ENCODE measurements around the gene BCLAF1. TPM values are rescaled to one million over a fixed set of nuclear protein-coding genes. Genes with fewer than 3 reads are reported as not detected.

Gene BCLAF1
- total and polyA plus RNA-seq, 7 donors, result 17.6 to 139 (median 78.0) TPM

DNA sequence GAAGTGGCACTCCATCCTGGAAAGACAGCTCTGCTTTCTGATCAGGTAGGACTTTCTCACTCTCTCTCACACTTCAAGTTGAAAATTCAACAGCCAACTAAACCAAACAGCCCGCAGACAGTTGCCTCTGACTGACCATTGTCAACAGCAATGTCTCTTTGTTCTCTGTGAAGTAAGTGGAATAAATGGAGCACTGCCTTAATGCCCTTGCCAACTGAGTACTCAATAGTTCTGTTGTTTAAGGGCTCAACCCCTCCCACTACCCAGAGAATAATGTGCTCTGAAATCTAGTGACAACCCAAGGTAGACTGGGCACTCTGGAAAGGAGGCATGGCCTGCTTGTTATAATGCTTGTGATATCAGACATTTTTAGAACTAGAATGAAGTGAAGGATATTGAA lies 16.8 kb upstream of the BCLAF1 start:
- no peak for DNase-seq
- no peaks in the 10 kb centered on the region for H3K36me3 ChIP-seq
- no peak overlapping the region for H3K4me3 ChIP-seq
- no peak overlapping the region for H3K27ac ChIP-seq
- intact Hi-C loops (cut with DNase I), result no loop called here
- TF ChIP-seq POLR2AphosphoS5 (IDR thresholded peaks at IDR 0.05) (no peak), EP300 (IDR thresholded peaks at IDR 0.05) (no peak), POLR2A (IDR thresholded peaks at IDR 0.05) (no peak)
- TF ChIP-seq, protein P1, sequence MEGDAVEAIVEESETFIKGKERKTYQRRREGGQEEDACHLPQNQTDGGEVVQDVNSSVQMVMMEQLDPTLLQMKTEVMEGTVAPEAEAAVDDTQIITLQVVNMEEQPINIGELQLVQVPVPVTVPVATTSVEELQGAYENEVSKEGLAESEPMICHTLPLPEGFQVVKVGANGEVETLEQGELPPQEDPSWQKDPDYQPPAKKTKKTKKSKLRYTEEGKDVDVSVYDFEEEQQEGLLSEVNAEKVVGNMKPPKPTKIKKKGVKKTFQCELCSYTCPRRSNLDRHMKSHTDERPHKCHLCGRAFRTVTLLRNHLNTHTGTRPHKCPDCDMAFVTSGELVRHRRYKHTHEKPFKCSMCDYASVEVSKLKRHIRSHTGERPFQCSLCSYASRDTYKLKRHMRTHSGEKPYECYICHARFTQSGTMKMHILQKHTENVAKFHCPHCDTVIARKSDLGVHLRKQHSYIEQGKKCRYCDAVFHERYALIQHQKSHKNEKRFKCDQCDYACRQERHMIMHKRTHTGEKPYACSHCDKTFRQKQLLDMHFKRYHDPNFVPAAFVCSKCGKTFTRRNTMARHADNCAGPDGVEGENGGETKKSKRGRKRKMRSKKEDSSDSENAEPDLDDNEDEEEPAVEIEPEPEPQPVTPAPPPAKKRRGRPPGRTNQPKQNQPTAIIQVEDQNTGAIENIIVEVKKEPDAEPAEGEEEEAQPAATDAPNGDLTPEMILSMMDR (IDR thresholded peaks at IDR 0.05), result no peak
- H3K4me1 ChIP-seq, result no peaks in the 10 kb centered on the region
- 66 to 91% methylated on average over 1 of the region's 1 CpG for WGBS, 2 donors
- no peaks in the 10 kb centered on the region for H3K9me3 ChIP-seq
- no peaks in the 10 kb centered on the region for H3K27me3 ChIP-seq

DNA sequence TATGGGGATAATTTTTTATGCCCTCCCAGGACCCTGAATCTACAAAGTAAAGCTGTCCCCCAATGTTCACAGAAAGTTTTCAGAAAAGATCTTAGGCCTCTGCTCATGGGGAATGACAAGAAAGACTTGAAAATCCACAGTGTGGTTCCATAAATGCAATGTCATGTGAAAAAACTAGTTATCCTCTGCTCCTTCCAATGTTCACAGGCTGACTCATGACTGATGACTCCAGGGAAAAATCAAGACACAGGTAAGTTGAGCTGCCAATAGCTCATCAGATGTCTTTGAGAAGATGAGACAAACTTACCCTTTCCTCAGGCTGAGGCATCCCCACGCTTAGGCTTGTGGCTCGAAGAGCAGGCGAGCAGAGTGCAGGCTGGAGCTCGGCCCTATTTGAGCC lies 14.8 kb upstream of the BCLAF1 start:
- Histone ChIP-seq H3K4me3 (no peak overlapping the region), H3K27me3 (no peaks in the 10 kb centered on the region), H3K4me1 (no peaks in the 10 kb centered on the region), H3K36me3 (no peaks in the 10 kb centered on the region), H3K9me3 (no peaks in the 10 kb centered on the region), H3K27ac (no peak overlapping the region)
- TF ChIP-seq, protein P1 (IDR thresholded peaks at IDR 0.05), result no peak
- TF ChIP-seq POLR2AphosphoS5 (IDR thresholded peaks at IDR 0.05), result no peak
- no peak for TF ChIP-seq POLR2A (IDR thresholded peaks at IDR 0.05)
- no peak for TF ChIP-seq EP300 (IDR thresholded peaks at IDR 0.05)
- no peak for DNase-seq
- intact Hi-C loops (cut with DNase I), result no loop called here
- WGBS, 2 donors, result 94 to 97% methylated on average over 4 of the region's 4 CpGs

GRCh38 chr6:136303516-136303915 lies 13.9 kb upstream of the BCLAF1 start:
- Histone ChIP-seq H3K36me3 (no peaks in the 10 kb centered on the region), H3K9me3 (no peaks in the 10 kb centered on the region), H3K27ac (no peak overlapping the region), H3K4me3 (no peak overlapping the region), H3K27me3 (no peaks in the 10 kb centered on the region), H3K4me1 (no peaks in the 10 kb centered on the region)
- no peak for DNase-seq
- TF ChIP-seq EP300 (IDR thresholded peaks at IDR 0.05), result no peak
- TF ChIP-seq, protein P1 (IDR thresholded peaks at IDR 0.05), result no peak
- no peak for TF ChIP-seq POLR2AphosphoS5 (IDR thresholded peaks at IDR 0.05)
- TF ChIP-seq POLR2A (IDR thresholded peaks at IDR 0.05), result no peak
- 93 to 96% methylated on average over 3 of the region's 3 CpGs for WGBS, 2 donors
- intact Hi-C loops (cut with DNase I), result no loop called here

DNA sequence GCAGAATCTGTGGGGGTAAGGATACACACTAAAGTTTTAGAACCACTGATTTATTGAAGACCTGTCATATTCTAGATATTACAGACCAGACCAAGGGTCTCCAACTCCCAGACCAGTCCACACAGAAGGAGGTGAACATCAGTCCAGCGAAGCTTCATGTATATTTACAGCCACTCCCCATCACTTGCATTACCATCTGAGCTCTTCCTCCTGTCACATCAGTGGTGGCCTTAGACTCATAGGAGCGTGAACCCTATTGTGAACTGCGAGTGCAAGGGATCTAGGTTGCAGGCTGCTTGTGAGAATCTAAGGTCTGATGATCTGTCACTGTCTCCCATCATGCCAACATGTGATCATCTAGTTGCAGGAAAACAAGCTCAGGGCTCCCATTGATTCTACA lies 5.0 kb upstream of the BCLAF1 start:
- Histone ChIP-seq H3K9me3 (no peaks in the 10 kb centered on the region), H3K27ac (no peak overlapping the region), H3K4me3 (no peak overlapping the region), H3K4me1 (peaks cover 0 to 10% (median 9%) of the 10 kb centered on the region in 4 donors), H3K27me3 (no peaks in the 10 kb centered on the region), H3K36me3 (no peaks in the 10 kb centered on the region)
- intact Hi-C loops (cut with DNase I), result no loop called here
- TF ChIP-seq EP300 (IDR thresholded peaks at IDR 0.05), result no peak
- TF ChIP-seq POLR2A (IDR thresholded peaks at IDR 0.05), result no peak
- no peak for TF ChIP-seq POLR2AphosphoS5 (IDR thresholded peaks at IDR 0.05)
- WGBS, 2 donors, result 93 to 97% methylated on average over 3 of the region's 3 CpGs
- DNase-seq, result no peak

- H3K36me3 ChIP-seq, result no peaks in the 10 kb centered on the region
- 1 to 3% methylated on average over 22 of the region's 22 CpGs for WGBS, 2 donors
- H3K4me3 ChIP-seq, result peak overlapping the region; percentile 78 to 99 (median 80)
- no peaks in the 10 kb centered on the region for H3K27me3 ChIP-seq
- DNase-seq, result peak; percentile 91
- H3K9me3 ChIP-seq, result no peaks in the 10 kb centered on the region
- TF ChIP-seq, protein P1 (IDR thresholded peaks at IDR 0.05), result no peak
- TF ChIP-seq POLR2AphosphoS5 (IDR thresholded peaks at IDR 0.05) (no peak), POLR2A (IDR thresholded peaks at IDR 0.05) (no peak), EP300 (IDR thresholded peaks at IDR 0.05) (no peak)
- intact Hi-C loops (cut with DNase I), result loop anchor here (2.0 kb wide), 1 partner anchor 792 kb away; no protein-coding TSS in a partner anchor
- peaks cover 0 to 43% (median 39%) of the 10 kb centered on the region in 4 donors for H3K4me1 ChIP-seq
- H3K27ac ChIP-seq, result peak overlapping the region; percentile 97 to 100 (median 98)
Observed at GRCh38 chr6:136290410-136291010, 864 bp upstream of the BCLAF1 start.
